ENCODE results near the gene FMR1NB.

Gene FMR1NB

GRCh38 chrX:148070504-148070877, 89.4 kb downstream of the FMR1NB start:
- no peak for DNase-seq (ENCODE audit: low read depth)

Measured in HS-27A (cell line).